K562 (cell line): Measurements from ENCODE around the gene HSPA1L. TPM values are rescaled to one million over a fixed set of nuclear protein-coding genes. Genes with fewer than 3 reads are reported as not detected.
A peak's percentile ranks its signal among the peaks of the same experiment; 100 is the strongest.

Experiments used
- BCL6 ChIP-seq: fragments of 250-450 bp; sonication (Bioruptor Pico); IDR thresholded peaks from 2 replicates; pipeline ENCODE4 v1.4.0; 2020
- CBX1 ChIP-seq: sonication (generic); IDR thresholded peaks from 2 replicates; pipeline ENCODE4 v1.6.1; 2016; ENCODE audit warnings: antibody characterized with exemption, low read depth, mild to moderate bottlenecking
- GTF3C2 ChIP-seq: IDR thresholded peaks from 3 replicates; pipeline ENCODE4 v1.6.1; 2011; ENCODE audit warnings: borderline replicate concordance, mild to moderate bottlenecking, moderate library complexity; ENCODE audit not compliant: insufficient read length; ENCODE audit errors: extremely low read depth
- HNRNPL ChIP-seq: fragments of 200-400 bp; formaldehyde crosslinking; IDR thresholded peaks from 2 replicates; pipeline ENCODE4 v1.6.1; 2017; ENCODE audit warnings: low read depth, mild to moderate bottlenecking, low read length
- NFATC3 ChIP-seq: fragments of 450-650 bp; IDR thresholded peaks from 2 replicates; pipeline ENCODE4 v1.6.1; 2017; ENCODE audit warnings: mild to moderate bottlenecking
- NFYB ChIP-seq: IDR thresholded peaks from 2 replicates; pipeline ENCODE4 v1.6.1; 2011; ENCODE audit warnings: mild to moderate bottlenecking, moderate library complexity; ENCODE audit not compliant: insufficient read length; ENCODE audit errors: extremely low read depth
- RAD51 ChIP-seq: fragments of 450-650 bp; IDR thresholded peaks from 2 replicates; pipeline ENCODE4 v1.7.1; 2016; ENCODE audit warnings: low read depth, mild to moderate bottlenecking, borderline replicate concordance
- SLC30A9 ChIP-seq: fragments of 250-450 bp; sonication (Bioruptor Pico); IDR thresholded peaks from 2 replicates; pipeline ENCODE4 v1.8.0; 2022; ENCODE audit warnings: mild to moderate bottlenecking, moderate library complexity
- TBL1XR1 ChIP-seq, 2 experiments: IDR thresholded peaks; 2 replicates each; pipeline ENCODE4 v1.6.1; 2012; ENCODE audit warnings: improper control_type of control experiment in 2 of 2, low read length in 2 of 2, mild to moderate bottlenecking in 1 of 2
- TFAM ChIP-seq: fragments of 250-450 bp; sonication (Bioruptor Pico); conservative IDR thresholded peaks from 2 replicates; pipeline ENCODE4 v1.5.0; 2021; ENCODE audit warnings: mild to moderate bottlenecking, moderate library complexity
- ZBTB43 ChIP-seq: sonication (generic); formaldehyde crosslinking; IDR thresholded peaks from 2 replicates; pipeline ENCODE4 v1.8.0; 2023; ENCODE audit warnings: mild to moderate bottlenecking, missing genetic modification reagents
- polyA plus RNA-seq, 8 experiments: library from polyadenylated mRNA; depleted of rRNA in 4 of 8; stranded (reverse) in 5 of 8; unstranded in 3 of 8; fragments of >200 nt; fragmentation: Nextera tagmentation in 2 of 8; fragmentation: Illumina TruSeq in 1 of 8; extraction: Ambion mirVana in 2 of 8; extraction: Trizol in 1 of 8; gene quantifications; 2 replicates each; pipeline versions ENCODE4 v1.2.1 to v1.2.3, GENCODE V29; 2011 to 2014; ENCODE audit warnings: inconsistent platforms in 1 of 8, missing spikeins in 1 of 8
- total RNA-seq, 7 experiments: library from RNA; depleted of rRNA in 6 of 7; stranded (reverse); fragments of >200 nt in 6 of 7; fragmentation: Illumina TruSeq in 2 of 7; extraction: Trizol in 2 of 7; gene quantifications; 2 replicates each; pipeline versions ENCODE4 v1.2.1 to v1.2.3, GENCODE V29; 2011 to 2021; ENCODE audit warnings: low replicate concordance in 1 of 7
- TF ChIP-seq, protein P1 (sequence below): fragments of 250-450 bp; sonication (Bioruptor Pico); IDR thresholded peaks from 2 replicates; pipeline ENCODE4 v1.8.0; 2021; ENCODE audit warnings: borderline replicate concordance, mild to moderate bottlenecking, moderate library complexity; ENCODE audit not compliant: poor library complexity, severe bottlenecking
- TF ChIP-seq, protein P2 (sequence below): sonication (generic); formaldehyde crosslinking; IDR thresholded peaks from 2 replicates; pipeline ENCODE4 v1.8.0; 2022; ENCODE audit warnings: mild to moderate bottlenecking, missing genetic modification reagents

HSPA1L gene
- total and polyA plus RNA-seq, 9 of the 15 experiments (the other 6 are each of a cell fraction or from before 2014, with no cell fraction given), result 0.14 to 2.1 (median 1.3) TPM

DNA sequence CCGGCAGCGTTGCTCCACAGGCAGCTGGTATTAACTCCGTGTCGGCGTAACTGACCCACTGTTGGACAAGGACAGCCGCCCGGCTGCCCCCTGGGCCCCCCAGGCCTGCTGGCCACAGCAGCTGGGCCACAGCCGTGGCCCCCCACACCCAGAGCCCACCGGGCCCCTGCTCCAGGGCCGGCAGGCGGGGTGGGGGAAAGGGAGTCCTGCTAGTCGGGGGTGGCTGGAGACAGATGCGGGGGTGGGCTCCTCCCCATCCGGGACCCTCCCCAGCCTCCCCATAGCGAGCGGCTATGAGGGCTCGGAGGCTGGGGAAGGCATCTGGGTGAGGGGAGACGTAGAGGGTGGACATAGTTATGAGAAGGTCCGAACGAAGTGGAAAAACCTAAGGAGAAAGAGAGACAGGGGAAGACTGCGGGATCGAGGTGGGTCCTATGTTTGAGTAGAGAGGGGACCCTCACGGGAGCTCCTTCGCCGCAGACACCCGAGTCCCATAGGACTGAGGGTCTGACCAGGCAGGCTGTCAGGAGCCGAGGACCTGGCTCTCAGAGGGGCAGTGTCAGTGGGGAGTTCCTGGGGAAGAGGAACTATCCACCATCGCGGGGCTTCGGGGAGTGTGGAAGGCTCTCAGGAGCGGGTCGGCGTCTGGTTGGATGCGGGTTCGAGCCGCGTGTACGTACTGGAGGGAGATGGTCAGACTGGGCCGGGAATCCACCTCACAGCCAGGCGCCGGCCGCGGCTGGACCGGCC lies 20.0 kb downstream of the HSPA1L start (continued):
- TF ChIP-seq GTF3C2, result peak; percentile 70
- TF ChIP-seq, protein P1, sequence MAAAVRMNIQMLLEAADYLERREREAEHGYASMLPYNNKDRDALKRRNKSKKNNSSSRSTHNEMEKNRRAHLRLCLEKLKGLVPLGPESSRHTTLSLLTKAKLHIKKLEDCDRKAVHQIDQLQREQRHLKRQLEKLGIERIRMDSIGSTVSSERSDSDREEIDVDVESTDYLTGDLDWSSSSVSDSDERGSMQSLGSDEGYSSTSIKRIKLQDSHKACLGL, result no peak
- peak; percentile 80; the same call in 1 of the 2 replicates for TF ChIP-seq ZBTB43 (CRISPR knock-in tag)
- no peak for TF ChIP-seq NFATC3
- TF ChIP-seq BCL6 (CRISPR knock-in tag), result no peak
- TF ChIP-seq CBX1, result no peak
- TF ChIP-seq TBL1XR1 (IDR thresholded peaks at IDR 0.05; ENCODE audit: low read length in 2 of 2), result peak in 1 of 2 experiments; percentile 48; a peak in 1 of 4 replicates
- TF ChIP-seq SLC30A9 (CRISPR knock-in tag), result no peak
- peak; percentile 59; the same call in 1 of the 2 replicates for TF ChIP-seq RAD51
- TF ChIP-seq, protein P2, sequence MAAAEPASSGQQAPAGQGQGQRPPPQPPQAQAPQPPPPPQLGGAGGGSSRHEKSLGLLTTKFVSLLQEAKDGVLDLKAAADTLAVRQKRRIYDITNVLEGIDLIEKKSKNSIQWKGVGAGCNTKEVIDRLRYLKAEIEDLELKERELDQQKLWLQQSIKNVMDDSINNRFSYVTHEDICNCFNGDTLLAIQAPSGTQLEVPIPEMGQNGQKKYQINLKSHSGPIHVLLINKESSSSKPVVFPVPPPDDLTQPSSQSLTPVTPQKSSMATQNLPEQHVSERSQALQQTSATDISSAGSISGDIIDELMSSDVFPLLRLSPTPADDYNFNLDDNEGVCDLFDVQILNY, result no peak
- no peak for TF ChIP-seq HNRNPL
- no peak for TF ChIP-seq TFAM
- TF ChIP-seq NFYB, result peak; percentile 14
